Esophagus squamous epithelium (tissue), 4 donors: ENCODE results near the gene RPL19.

Experiments used
- POLR2A ChIP-seq, 4 donors: fragments of 450-650 bp; IDR thresholded peaks; one replicate each; pipeline ENCODE4 v1.6.1; 2017; ENCODE audit warnings: antibody characterized with exemption in 4 of 4, mild to moderate bottlenecking in 4 of 4, moderate library complexity in 3 of 4
- TF ChIP-seq, protein P1 (sequence below), 6 experiments: fragments of 450-650 bp in 4 of 6; fragments of 200-600 bp in 2 of 6; sonication (generic) in 2 of 6; IDR thresholded peaks; one replicate each; pipeline ENCODE4 v1.5.1; 2016 to 2019; ENCODE audit warnings: antibody characterized with exemption in 6 of 6, mild to moderate bottlenecking in 4 of 6, moderate library complexity in 4 of 6

DNA sequence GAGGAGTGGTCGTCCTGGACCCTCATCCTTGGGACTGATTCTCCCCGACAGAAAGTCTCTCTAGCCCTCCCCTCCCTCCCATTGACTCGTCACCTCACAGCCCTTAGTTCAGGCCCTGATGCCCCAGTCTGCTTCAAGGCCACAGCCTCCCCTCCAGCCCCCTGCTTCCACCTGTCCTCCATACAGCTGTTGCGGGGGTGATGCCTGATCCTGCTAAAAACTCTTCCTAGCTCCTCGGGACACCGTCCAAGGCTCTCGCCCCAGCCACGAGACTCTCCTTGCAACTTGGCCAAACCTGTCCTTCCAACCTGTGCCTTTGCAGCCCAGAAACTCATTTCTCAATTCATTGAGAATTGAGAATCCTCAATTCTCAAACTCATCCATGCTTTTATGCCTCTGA is 18.8 kb downstream of the RPL19 start:
- TF ChIP-seq POLR2A (IDR thresholded peaks at IDR 0.05), result no peak
- TF ChIP-seq, protein P1, sequence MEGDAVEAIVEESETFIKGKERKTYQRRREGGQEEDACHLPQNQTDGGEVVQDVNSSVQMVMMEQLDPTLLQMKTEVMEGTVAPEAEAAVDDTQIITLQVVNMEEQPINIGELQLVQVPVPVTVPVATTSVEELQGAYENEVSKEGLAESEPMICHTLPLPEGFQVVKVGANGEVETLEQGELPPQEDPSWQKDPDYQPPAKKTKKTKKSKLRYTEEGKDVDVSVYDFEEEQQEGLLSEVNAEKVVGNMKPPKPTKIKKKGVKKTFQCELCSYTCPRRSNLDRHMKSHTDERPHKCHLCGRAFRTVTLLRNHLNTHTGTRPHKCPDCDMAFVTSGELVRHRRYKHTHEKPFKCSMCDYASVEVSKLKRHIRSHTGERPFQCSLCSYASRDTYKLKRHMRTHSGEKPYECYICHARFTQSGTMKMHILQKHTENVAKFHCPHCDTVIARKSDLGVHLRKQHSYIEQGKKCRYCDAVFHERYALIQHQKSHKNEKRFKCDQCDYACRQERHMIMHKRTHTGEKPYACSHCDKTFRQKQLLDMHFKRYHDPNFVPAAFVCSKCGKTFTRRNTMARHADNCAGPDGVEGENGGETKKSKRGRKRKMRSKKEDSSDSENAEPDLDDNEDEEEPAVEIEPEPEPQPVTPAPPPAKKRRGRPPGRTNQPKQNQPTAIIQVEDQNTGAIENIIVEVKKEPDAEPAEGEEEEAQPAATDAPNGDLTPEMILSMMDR (IDR thresholded peaks at IDR 0.05), result no peak
